Neural progenitor cell (in vitro differentiated cells): ENCODE data around the gene THOC5. TPM values are rescaled to one million over a fixed set of nuclear protein-coding genes. Genes with fewer than 3 reads are reported as not detected.

Experiments used
- DNase-seq: peaks from one replicate; pipeline ENCODE4 v3.0.0-alpha.2; 2016; ENCODE audit warnings: low spot score
- H2AFZ ChIP-seq: fragments of 200-600 bp; sonication (generic); replicated peaks from 2 replicates; pipeline ENCODE4 v1.6.1; 2016; ENCODE audit warnings: antibody characterized with exemption
- H3F3A ChIP-seq: fragments of 200-600 bp; sonication (generic); 2 replicates; pipeline ENCODE4 v1.6.1; 2016; ENCODE audit warnings: antibody characterized with exemption, low read depth
- H3K27ac ChIP-seq: fragments of 200-600 bp; sonication (generic); 2 replicates; pipeline ENCODE4 v1.5.1; 2016; ENCODE audit warnings: mild to moderate bottlenecking
- H3K27me3 ChIP-seq: fragments of 200-600 bp; sonication (generic); 2 replicates; pipeline ENCODE4 v1.6.1; 2016; ENCODE audit warnings: mild to moderate bottlenecking, moderate library complexity
- H3K36me3 ChIP-seq: fragments of 200-600 bp; sonication (generic); 2 replicates; pipeline ENCODE4 v1.5.1; 2016
- H3K4me1 ChIP-seq: fragments of 200-600 bp; sonication (generic); 2 replicates; pipeline ENCODE4 v1.6.1; 2016; ENCODE audit warnings: mixed run types
- H3K4me2 ChIP-seq: fragments of 200-600 bp; sonication (generic); 2 replicates; pipeline ENCODE4 v1.6.1; 2016
- H3K4me3 ChIP-seq: fragments of 200-600 bp; sonication (generic); 2 replicates; pipeline ENCODE4 v1.5.1; 2016
- H3K79me2 ChIP-seq: fragments of 200-600 bp; sonication (generic); 2 replicates; pipeline ENCODE4 v1.6.1; 2016; ENCODE audit warnings: low read depth
- H3K9ac ChIP-seq: fragments of 200-600 bp; sonication (generic); 2 replicates; pipeline ENCODE4 v1.6.1; 2016
- H3K9me3 ChIP-seq: fragments of 200-600 bp; sonication (generic); 2 replicates; pipeline ENCODE4 v1.5.1; 2016; ENCODE audit warnings: low read depth
- H4K20me1 ChIP-seq: fragments of 200-600 bp; sonication (generic); 2 replicates; pipeline ENCODE4 v1.6.1; 2016; ENCODE audit warnings: low read depth
- H3K27ac Mint-ChIP-seq: 3 replicates; pipeline ENCODE4 v1.8.0; 2021; ENCODE audit warnings: mixed read lengths
- H3K27me3 Mint-ChIP-seq: 2 replicates; pipeline ENCODE4 v1.8.0; 2022; ENCODE audit warnings: low read depth, mild to moderate bottlenecking, inconsistent platforms, moderate library complexity, mixed read lengths; ENCODE audit not compliant: insufficient read depth
- H3K36me3 Mint-ChIP-seq: 3 replicates; pipeline ENCODE4 v1.8.0; 2021; ENCODE audit warnings: mixed read lengths
- H3K4me1 Mint-ChIP-seq: 3 replicates; pipeline ENCODE4 v1.8.0; 2021; ENCODE audit warnings: mixed read lengths
- H3K4me3 Mint-ChIP-seq: 3 replicates; pipeline ENCODE4 v1.8.0; 2021; ENCODE audit warnings: mild to moderate bottlenecking, moderate library complexity, mixed read lengths
- H3K9me3 Mint-ChIP-seq: 3 replicates; pipeline ENCODE4 v1.8.0; 2020; ENCODE audit warnings: mixed read lengths
- EZH2 ChIP-seq: fragments of 200-600 bp; sonication (generic); IDR thresholded peaks from 2 replicates; pipeline ENCODE4 v1.6.1; 2017; ENCODE audit warnings: antibody characterized with exemption, mild to moderate bottlenecking, moderate library complexity
- EZH2phosphoT487 ChIP-seq: fragments of 200-600 bp; sonication (generic); IDR thresholded peaks from 2 replicates; pipeline ENCODE4 v1.6.1; 2017; ENCODE audit warnings: antibody characterized with exemption
- total RNA-seq: library from RNA; depleted of rRNA; stranded (reverse); fragments of >200 nt; gene quantifications from 2 replicates; pipeline ENCODE4 v1.2.3, GENCODE V29; 2015; ENCODE audit warnings: low replicate concordance
- TF ChIP-seq, protein P1 (sequence below): fragments of 200-600 bp; sonication (generic); IDR thresholded peaks from 2 replicates; pipeline ENCODE4 v1.5.1; 2017; ENCODE audit warnings: antibody characterized with exemption, mild to moderate bottlenecking

THOC5 gene
- total RNA-seq, 1 donor from 2014 or later = 42.9 TPM

DNA sequence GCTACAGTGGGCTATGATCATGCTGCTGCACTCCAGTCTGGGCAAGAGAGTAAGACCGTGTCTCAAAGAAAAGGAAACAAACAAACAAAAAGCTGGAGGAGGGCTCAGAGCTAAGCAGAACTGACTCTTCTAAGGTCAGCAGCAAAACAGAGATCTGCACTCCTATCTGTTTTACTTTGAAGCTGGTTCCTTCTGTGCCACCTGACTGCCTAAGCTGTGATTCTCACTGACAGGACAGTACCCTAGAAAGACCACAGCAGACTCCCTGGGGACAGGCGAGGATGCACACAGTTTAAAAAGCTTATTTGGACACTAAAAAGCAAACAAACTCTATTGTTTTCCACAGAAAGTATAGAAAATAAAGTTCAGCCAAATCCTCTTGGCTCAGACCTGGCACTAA lies 43.0 kb downstream of the THOC5 start:
- Histone ChIP-seq H3K27ac (no peak overlapping the region), H3K36me3 (no peaks in the 10 kb centered on the region), H3K9ac (no peak overlapping the region), H3K9me3 (no peaks in the 10 kb centered on the region), H3F3A (peaks cover under 1% of the 10 kb centered on the region), H3K4me1 (no peaks in the 10 kb centered on the region), H3K27me3 (no peaks in the 10 kb centered on the region), H3K79me2 (no peaks in the 10 kb centered on the region), H3K4me2 (no peak overlapping the region), H3K4me3 (no peak overlapping the region), H4K20me1 (no peaks in the 10 kb centered on the region), H2AFZ (no peak overlapping the region)
- no peak overlapping the region for H3K27ac Mint-ChIP-seq
- no peaks in the 10 kb centered on the region for H3K4me1 Mint-ChIP-seq
- peaks cover 7% of the 10 kb centered on the region for H3K27me3 Mint-ChIP-seq
- no peaks in the 10 kb centered on the region for H3K9me3 Mint-ChIP-seq
- H3K4me3 Mint-ChIP-seq = no peak overlapping the region
- DNase-seq = no peak
- H3K36me3 Mint-ChIP-seq = peaks cover 26% of the 10 kb centered on the region
- TF ChIP-seq EZH2 (no peak), EZH2phosphoT487 (no peak)
- TF ChIP-seq, protein P1, sequence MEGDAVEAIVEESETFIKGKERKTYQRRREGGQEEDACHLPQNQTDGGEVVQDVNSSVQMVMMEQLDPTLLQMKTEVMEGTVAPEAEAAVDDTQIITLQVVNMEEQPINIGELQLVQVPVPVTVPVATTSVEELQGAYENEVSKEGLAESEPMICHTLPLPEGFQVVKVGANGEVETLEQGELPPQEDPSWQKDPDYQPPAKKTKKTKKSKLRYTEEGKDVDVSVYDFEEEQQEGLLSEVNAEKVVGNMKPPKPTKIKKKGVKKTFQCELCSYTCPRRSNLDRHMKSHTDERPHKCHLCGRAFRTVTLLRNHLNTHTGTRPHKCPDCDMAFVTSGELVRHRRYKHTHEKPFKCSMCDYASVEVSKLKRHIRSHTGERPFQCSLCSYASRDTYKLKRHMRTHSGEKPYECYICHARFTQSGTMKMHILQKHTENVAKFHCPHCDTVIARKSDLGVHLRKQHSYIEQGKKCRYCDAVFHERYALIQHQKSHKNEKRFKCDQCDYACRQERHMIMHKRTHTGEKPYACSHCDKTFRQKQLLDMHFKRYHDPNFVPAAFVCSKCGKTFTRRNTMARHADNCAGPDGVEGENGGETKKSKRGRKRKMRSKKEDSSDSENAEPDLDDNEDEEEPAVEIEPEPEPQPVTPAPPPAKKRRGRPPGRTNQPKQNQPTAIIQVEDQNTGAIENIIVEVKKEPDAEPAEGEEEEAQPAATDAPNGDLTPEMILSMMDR = no peak

DNA sequence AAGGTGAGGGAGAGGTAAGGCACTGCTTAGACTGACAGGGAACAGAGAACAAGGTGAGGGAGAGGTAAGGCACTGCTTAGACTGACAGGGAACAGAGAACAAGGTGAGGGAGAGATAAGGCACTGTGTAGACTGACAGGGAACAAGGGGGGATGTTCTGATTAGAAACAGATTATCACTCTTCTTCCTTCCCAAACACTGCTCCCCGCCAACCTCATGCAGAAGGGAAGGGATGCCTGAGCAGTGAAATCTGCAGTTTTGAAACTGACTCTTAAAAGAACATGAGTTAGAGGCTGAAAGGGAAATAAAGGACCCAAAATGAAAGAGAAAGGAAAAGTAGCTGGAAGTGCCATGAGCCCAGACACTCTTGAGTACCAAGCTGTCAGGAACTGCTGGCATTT lies 43.7 kb downstream of the THOC5 start:
- Histone ChIP-seq H3K9me3 (no peaks in the 10 kb centered on the region), H3K4me3 (no peak overlapping the region), H3K4me1 (no peaks in the 10 kb centered on the region), H3K36me3 (no peaks in the 10 kb centered on the region), H2AFZ (no peak overlapping the region), H3K4me2 (no peak overlapping the region), H3K27ac (no peak overlapping the region), H3K27me3 (no peaks in the 10 kb centered on the region), H3K79me2 (no peaks in the 10 kb centered on the region), H4K20me1 (no peaks in the 10 kb centered on the region), H3F3A (peaks cover 8% of the 10 kb centered on the region), H3K9ac (no peak overlapping the region)
- peaks cover 24% of the 10 kb centered on the region for H3K36me3 Mint-ChIP-seq
- peaks cover 2% of the 10 kb centered on the region for H3K4me1 Mint-ChIP-seq
- no peak for DNase-seq
- TF ChIP-seq EZH2 (no peak), EZH2phosphoT487 (no peak)
- TF ChIP-seq, protein P1 = no peak
- H3K27ac Mint-ChIP-seq = no peak overlapping the region
- H3K27me3 Mint-ChIP-seq = peaks cover 8% of the 10 kb centered on the region
- no peak overlapping the region for H3K4me3 Mint-ChIP-seq
- H3K9me3 Mint-ChIP-seq = no peaks in the 10 kb centered on the region

DNA sequence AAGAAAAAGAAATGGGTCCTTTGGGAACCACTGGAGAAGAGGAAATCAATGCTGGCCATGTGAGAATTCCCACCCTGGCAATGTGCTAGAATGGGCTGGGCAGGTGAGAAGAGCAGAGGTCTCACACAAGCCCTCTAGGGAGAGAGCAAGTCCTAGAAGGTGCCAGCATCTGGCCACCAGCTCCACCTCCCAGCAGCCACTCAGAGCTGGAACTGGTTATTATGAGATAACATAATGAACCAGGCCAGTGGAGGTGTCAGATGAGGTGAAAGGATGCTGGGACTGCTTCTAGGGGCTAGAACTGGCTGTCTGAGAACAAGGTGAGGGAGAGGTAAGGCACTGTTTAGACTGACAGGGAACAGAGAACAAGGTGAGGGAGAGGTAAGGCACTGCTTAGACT lies 44.3 kb downstream of the THOC5 start:
- peaks cover 2% of the 10 kb centered on the region for H3K4me1 Mint-ChIP-seq
- no peak overlapping the region for H3K4me3 Mint-ChIP-seq
- peaks cover 13% of the 10 kb centered on the region for H3F3A ChIP-seq
- peaks cover 10% of the 10 kb centered on the region for H3K27me3 Mint-ChIP-seq
- TF ChIP-seq, protein P1 = no peak
- TF ChIP-seq EZH2phosphoT487 = no peak
- no peak for TF ChIP-seq EZH2
- no peaks in the 10 kb centered on the region for H3K79me2 ChIP-seq
- no peak for DNase-seq
- H3K27me3 ChIP-seq = no peaks in the 10 kb centered on the region
- peaks cover under 1% of the 10 kb centered on the region for H4K20me1 ChIP-seq
- H3K27ac ChIP-seq = no peak overlapping the region
- peaks cover 24% of the 10 kb centered on the region for H3K36me3 Mint-ChIP-seq
- no peaks in the 10 kb centered on the region for H3K9me3 Mint-ChIP-seq
- no peak overlapping the region for H3K4me3 ChIP-seq
- no peak overlapping the region for H3K27ac Mint-ChIP-seq
- H3K36me3 ChIP-seq = no peaks in the 10 kb centered on the region
- no peaks in the 10 kb centered on the region for H3K9me3 ChIP-seq
- H2AFZ ChIP-seq = no peak overlapping the region
- H3K4me2 ChIP-seq = no peak overlapping the region
- H3K4me1 ChIP-seq = peaks cover 1% of the 10 kb centered on the region
- no peak overlapping the region for H3K9ac ChIP-seq
